Esophagus squamous epithelium (tissue), 4 donors: Measurements from ENCODE around the gene KLF15.

Experiments used
- POLR2A ChIP-seq, 4 donors: fragments of 450-650 bp; IDR thresholded peaks; one replicate each; pipeline ENCODE4 v1.6.1; 2017; ENCODE audit warnings: antibody characterized with exemption in 4 of 4, mild to moderate bottlenecking in 4 of 4, moderate library complexity in 3 of 4
- TF ChIP-seq, protein P1 (sequence below), 6 experiments: fragments of 450-650 bp in 4 of 6; fragments of 200-600 bp in 2 of 6; sonication (generic) in 2 of 6; IDR thresholded peaks; one replicate each; pipeline ENCODE4 v1.5.1; 2016 to 2019; ENCODE audit warnings: antibody characterized with exemption in 6 of 6, mild to moderate bottlenecking in 4 of 6, moderate library complexity in 4 of 6

DNA sequence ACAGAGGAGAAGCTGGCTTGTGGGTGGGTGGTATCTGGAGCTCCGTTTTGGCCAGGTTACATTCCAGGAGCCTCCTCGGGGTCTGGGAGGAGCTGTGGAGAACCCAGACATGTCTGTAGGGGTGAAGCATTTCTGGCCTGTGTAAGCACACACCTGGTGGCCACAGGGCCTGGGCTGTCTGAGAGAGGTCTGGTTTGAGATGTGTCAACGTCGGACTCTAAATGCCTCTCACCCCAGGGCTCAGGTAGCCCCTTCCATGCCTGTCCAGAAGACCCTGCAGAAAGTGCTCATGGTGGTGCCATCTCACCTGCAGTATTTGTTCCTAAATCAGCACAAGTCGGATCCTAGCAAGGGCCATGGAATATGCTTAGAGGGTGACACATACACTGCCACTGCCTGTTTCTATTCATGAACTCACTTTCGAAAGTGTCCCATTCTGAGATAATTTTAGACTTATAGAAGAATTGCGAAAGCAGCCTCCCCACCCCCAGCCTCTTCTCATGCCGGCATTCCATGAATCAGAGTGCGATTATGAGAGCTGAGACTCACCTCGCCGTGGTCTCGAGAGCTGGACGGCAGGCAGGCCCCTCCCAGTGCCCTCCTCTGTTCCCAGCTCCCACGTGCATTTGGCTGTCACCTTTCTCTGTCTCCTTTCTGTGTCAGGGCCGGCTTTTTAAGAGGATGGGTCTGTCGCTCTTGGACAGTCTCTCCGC lies 63.7 kb downstream of the KLF15 start:
- TF ChIP-seq POLR2A (IDR thresholded peaks at IDR 0.05), result no peak
- TF ChIP-seq, protein P1, sequence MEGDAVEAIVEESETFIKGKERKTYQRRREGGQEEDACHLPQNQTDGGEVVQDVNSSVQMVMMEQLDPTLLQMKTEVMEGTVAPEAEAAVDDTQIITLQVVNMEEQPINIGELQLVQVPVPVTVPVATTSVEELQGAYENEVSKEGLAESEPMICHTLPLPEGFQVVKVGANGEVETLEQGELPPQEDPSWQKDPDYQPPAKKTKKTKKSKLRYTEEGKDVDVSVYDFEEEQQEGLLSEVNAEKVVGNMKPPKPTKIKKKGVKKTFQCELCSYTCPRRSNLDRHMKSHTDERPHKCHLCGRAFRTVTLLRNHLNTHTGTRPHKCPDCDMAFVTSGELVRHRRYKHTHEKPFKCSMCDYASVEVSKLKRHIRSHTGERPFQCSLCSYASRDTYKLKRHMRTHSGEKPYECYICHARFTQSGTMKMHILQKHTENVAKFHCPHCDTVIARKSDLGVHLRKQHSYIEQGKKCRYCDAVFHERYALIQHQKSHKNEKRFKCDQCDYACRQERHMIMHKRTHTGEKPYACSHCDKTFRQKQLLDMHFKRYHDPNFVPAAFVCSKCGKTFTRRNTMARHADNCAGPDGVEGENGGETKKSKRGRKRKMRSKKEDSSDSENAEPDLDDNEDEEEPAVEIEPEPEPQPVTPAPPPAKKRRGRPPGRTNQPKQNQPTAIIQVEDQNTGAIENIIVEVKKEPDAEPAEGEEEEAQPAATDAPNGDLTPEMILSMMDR (IDR thresholded peaks at IDR 0.05), result no peak
